ENCODE results near the gene PABPN1.

DNA sequence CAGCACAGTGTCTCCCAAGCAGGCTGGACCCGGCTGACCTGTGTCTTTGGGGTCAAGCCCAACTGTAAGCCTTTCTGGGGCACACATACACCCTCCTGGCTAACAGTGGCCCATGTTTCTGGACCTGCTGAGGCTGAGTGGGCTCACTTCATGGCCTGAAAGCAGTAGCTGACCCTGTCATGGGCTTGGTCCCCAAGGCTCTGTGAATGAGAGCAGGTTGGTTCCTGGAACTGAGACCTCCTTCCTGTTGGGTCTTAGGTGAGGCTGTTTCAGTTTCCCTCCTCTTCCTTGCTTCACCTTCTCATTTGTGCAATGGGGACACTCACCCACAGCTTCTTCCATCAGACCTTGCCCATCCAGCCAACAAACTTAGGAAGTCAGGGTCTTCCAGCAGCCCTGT is 50.6 kb downstream of the PABPN1 start:
- no peak for TF ChIP-seq EZH2phosphoT487 (IDR thresholded peaks at IDR 0.05; ENCODE audit: borderline replicate concordance, low read length)
- TF ChIP-seq, protein P1, sequence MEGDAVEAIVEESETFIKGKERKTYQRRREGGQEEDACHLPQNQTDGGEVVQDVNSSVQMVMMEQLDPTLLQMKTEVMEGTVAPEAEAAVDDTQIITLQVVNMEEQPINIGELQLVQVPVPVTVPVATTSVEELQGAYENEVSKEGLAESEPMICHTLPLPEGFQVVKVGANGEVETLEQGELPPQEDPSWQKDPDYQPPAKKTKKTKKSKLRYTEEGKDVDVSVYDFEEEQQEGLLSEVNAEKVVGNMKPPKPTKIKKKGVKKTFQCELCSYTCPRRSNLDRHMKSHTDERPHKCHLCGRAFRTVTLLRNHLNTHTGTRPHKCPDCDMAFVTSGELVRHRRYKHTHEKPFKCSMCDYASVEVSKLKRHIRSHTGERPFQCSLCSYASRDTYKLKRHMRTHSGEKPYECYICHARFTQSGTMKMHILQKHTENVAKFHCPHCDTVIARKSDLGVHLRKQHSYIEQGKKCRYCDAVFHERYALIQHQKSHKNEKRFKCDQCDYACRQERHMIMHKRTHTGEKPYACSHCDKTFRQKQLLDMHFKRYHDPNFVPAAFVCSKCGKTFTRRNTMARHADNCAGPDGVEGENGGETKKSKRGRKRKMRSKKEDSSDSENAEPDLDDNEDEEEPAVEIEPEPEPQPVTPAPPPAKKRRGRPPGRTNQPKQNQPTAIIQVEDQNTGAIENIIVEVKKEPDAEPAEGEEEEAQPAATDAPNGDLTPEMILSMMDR (IDR thresholded peaks at IDR 0.05; ENCODE audit: low read depth, low read length, poor library complexity, severe bottlenecking), result no peak

Measured in DOHH2 (cell line).